Left lung (tissue), 10 donors: Measurements from ENCODE around the gene RHEB. TPM values are rescaled to one million over a fixed set of nuclear protein-coding genes. Genes with fewer than 3 reads are reported as not detected.
A peak's percentile ranks its signal among the peaks of the same experiment; 100 is the strongest.

Source experiments
- ATAC-seq: fragments of 200-7000 bp; cut with Tn5 transposase; one replicate; pipeline ENCODE4 v1.9.1; 2020; ENCODE audit warnings: moderate library complexity
- DNase-seq, 4 donors: peaks; one replicate each; pipeline ENCODE4 v3.0.0-alpha.2; 2013 to 2020
- H3K27ac ChIP-seq, 2 donors: fragments of 200-600 bp; sonication (generic) in 1 of 2; one replicate each; pipeline versions ENCODE4 v1.5.0 to v1.8.0; 2020 to 2021
- H3K27me3 ChIP-seq, 2 donors: fragments of 200-600 bp; sonication (generic) in 1 of 2; one replicate each; pipeline versions ENCODE4 v1.5.0 to v1.8.0; 2020 to 2021
- H3K36me3 ChIP-seq, 2 donors: fragments of 200-600 bp; sonication (generic) in 1 of 2; one replicate each; pipeline versions ENCODE4 v1.5.0 to v1.8.0; 2020 to 2021
- H3K4me1 ChIP-seq, 2 donors: fragments of 200-600 bp; one replicate each; pipeline ENCODE4 v1.8.0; 2021
- H3K4me3 ChIP-seq, 2 donors: fragments of 200-600 bp; sonication (generic) in 1 of 2; one replicate each; pipeline versions ENCODE4 v1.5.0 to v1.8.0; 2020 to 2021; ENCODE audit warnings: mild to moderate bottlenecking in 1 of 2
- H3K9me3 ChIP-seq, 2 donors: fragments of 200-600 bp; sonication (generic) in 1 of 2; one replicate each; pipeline versions ENCODE4 v1.5.0 to v1.8.0; 2020 to 2021
- CTCF ChIP-seq, 2 donors: fragments of 200-600 bp; sonication (generic) in 1 of 2; IDR thresholded peaks; one replicate each; pipeline versions ENCODE4 v1.5.0 to v1.8.0; 2021; ENCODE audit warnings: antibody characterized with exemption in 2 of 2
- intact Hi-C, 2 donors: fragments of 100-400 bp; cut with DNase I; formaldehyde crosslinking; loops; one replicate each; pipeline versions ENCODE4 v1.11.2 to v1.14.2; 2022
- polyA plus RNA-seq, 6 donors: library from polyadenylated mRNA; unstranded; fragments of 120-200 nt; gene quantifications; one replicate each; pipeline ENCODE4 v1.2.1, GENCODE V29; 2013; ENCODE audit not compliant: insufficient read length in 6 of 6
- total RNA-seq, 2 donors: library from RNA; stranded (reverse); fragmentation: NEBNext Ultra II Directional; extraction: Animal tissue kit (Norgen Biotek cat#: 25700); gene quantifications; one replicate each; pipeline ENCODE4 v1.2.1, GENCODE V29; 2021
- donor health status: DM: no; HTN: yes; CAD: no.
- donor health status: DM: no; HTN: no; CAD: no.

RHEB gene
- total and polyA plus RNA-seq, 8 donors = 85.3 to 110 (median 105) TPM

- Histone ChIP-seq H3K36me3 (no peaks in the 10 kb centered on the region), H3K4me1 (peaks cover 0 to 9% of the 10 kb centered on the region in 2 donors), H3K27me3 (peaks cover 0 to 23% of the 10 kb centered on the region in 2 donors), H3K4me3 (peak overlapping the region; percentile 50 to 52), H3K27ac (no peak overlapping the region), H3K9me3 (no peaks in the 10 kb centered on the region)
- no peak for ATAC-seq
- TF ChIP-seq CTCF (IDR thresholded peaks at IDR 0.05) = no peak
- intact Hi-C loops = loop anchor here in 1 of 2 donors (2.0 kb wide), 1 partner anchor 79 kb away; no protein-coding TSS in a partner anchor
- no peak for DNase-seq
These were observed 71.8 kb downstream of the RHEB start for GRCh38 chr7:151447901-151448260.

GRCh38 chr7:151447312-151447711, 72.4 kb downstream of the RHEB start:
- DNase-seq (no peak), ATAC-seq (no peak)
- no peak for TF ChIP-seq CTCF (IDR thresholded peaks at IDR 0.05)
- intact Hi-C loops = no loop called here
- Histone ChIP-seq H3K4me1 (peaks cover 0 to 9% of the 10 kb centered on the region in 2 donors), H3K27me3 (peaks cover 0 to 23% of the 10 kb centered on the region in 2 donors), H3K4me3 (no peak overlapping the region), H3K27ac (no peak overlapping the region), H3K9me3 (no peaks in the 10 kb centered on the region), H3K36me3 (no peaks in the 10 kb centered on the region)

- no peak for ATAC-seq
- no peak for TF ChIP-seq CTCF (IDR thresholded peaks at IDR 0.05)
- H3K27ac ChIP-seq = no peak overlapping the region
- H3K36me3 ChIP-seq = no peaks in the 10 kb centered on the region
- no peak for DNase-seq
- H3K4me3 ChIP-seq = no peak overlapping the region
- peaks cover 0 to 10% of the 10 kb centered on the region in 2 donors for H3K4me1 ChIP-seq
- peaks cover 0 to 23% of the 10 kb centered on the region in 2 donors for H3K27me3 ChIP-seq
- no peaks in the 10 kb centered on the region for H3K9me3 ChIP-seq
- intact Hi-C loops = no loop called here
These were observed 73.3 kb downstream of the RHEB start for GRCh38 chr7:151446412-151446811.

GRCh38 chr7:151444632-151445031, 75.1 kb downstream of the RHEB start:
- no peak for TF ChIP-seq CTCF (IDR thresholded peaks at IDR 0.05)
- intact Hi-C loops = no loop called here
- Histone ChIP-seq H3K27me3 (peaks cover 0 to 34% of the 10 kb centered on the region in 2 donors), H3K4me1 (peaks cover 4 to 19% of the 10 kb centered on the region in 2 donors), H3K27ac (no peak overlapping the region), H3K9me3 (no peaks in the 10 kb centered on the region), H3K36me3 (no peaks in the 10 kb centered on the region), H3K4me3 (no peak overlapping the region)
- ATAC-seq (no peak), DNase-seq (no peak)

- H3K4me3 ChIP-seq = no peak overlapping the region
- H3K9me3 ChIP-seq = no peaks in the 10 kb centered on the region
- no peaks in the 10 kb centered on the region for H3K36me3 ChIP-seq
- TF ChIP-seq CTCF (IDR thresholded peaks at IDR 0.05) = no peak
- H3K27me3 ChIP-seq = peaks cover 0 to 40% of the 10 kb centered on the region in 2 donors
- no peak for DNase-seq
- no peak overlapping the region for H3K27ac ChIP-seq
- H3K4me1 ChIP-seq = peaks cover 7 to 15% of the 10 kb centered on the region in 2 donors
- no peak for ATAC-seq
- intact Hi-C loops = no loop called here
These were observed 76.8 kb downstream of the RHEB start for GRCh38 chr7:151442776-151443496.
